ACHN (cell line): ENCODE results near the gene ARAF.

Experiments used
- DNase-seq: peaks from one replicate; pipeline ENCODE4 v3.0.0-alpha.2; 2015
- in situ Hi-C: cut with HindIII; loops from 2 replicates; pipeline ENCODE4 v1.10.0; 2017; ENCODE audit warnings: low sequenced_read_pairs, low pct_ligation_motif_present, low pct_unique_long_range_greater_than_20kb

The ARAF gene

DNA sequence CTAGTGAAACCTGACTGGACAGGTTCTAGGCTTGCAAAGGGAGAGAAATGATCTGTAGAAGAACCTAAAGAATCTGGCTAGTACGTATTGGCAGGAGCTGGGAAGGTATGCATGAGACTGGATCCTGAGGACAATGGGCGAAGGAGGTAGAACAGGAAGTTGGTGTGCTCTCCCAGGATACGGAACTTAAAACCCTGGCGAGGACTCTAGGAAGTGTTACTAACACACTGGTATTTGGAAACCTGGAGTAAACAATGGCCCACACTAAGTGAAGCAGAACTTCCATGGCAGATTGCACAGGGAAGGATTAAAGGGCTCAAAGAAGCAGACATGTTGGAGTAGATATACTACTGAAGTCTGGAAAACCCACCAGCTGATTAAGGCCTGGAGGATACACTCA is 49.5 kb downstream of the ARAF start:
- in situ Hi-C loops, result no loop called here
- no peak for DNase-seq

DNA sequence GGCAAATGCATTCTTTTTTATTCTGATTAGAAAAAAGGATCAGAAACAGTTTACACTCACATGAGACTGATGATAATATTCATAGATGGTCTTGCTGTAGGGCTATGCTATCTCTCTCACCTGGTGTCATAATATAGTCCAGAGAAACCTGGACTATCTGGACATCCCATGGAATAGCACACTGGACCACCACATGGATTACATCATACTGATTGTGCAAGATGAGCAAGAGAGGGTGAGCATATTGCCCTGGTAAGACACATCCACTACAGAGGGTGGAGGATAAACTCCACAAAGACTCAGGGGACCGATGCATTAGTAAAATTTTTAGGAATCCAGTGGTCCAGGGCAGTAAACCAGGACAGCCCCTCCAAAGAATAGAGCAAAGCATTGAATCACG is 50.5 kb downstream of the ARAF start:
- no peak for DNase-seq
- in situ Hi-C loops, result no loop called here

DNA sequence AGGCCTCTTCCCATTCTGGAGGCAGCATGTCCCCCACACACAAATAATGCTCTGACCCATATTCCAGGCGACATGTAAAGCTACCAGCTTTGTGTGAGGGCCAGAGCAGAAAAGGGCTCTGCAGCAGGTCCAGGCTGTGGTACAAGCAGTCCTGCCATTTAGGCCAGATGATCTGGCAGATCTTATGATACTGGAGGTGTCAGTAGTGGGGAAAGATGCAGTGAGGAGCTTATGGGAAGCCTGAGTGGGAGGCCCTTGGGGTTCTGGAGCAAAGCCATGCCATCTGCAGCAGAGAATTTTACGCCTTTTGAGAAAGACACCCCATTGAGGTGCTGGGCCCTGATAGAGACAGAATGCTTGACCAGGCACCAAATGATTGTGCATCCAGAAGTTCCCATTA is 50.9 kb downstream of the ARAF start:
- DNase-seq, result no peak
- in situ Hi-C loops, result no loop called here

DNA sequence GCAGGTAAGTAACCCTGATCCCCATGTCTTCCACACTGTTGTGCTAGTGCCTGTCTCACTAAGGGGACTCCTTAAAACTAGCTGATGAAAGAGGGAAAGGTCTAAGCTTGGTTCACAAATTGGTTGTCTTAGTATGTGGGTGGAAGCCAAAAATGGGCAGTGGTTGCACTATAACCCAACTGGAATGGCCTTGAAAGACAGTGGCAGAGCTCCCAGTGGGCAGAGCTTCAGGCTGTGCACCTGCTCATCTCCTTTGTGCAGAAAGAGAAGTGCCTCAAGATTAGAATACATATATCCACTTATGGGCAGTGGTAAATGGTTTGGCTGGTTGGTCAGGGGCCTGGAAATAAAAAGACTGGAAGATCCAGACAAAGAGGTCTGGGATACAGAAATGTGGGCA is 51.4 kb downstream of the ARAF start:
- in situ Hi-C loops, result no loop called here
- no peak for DNase-seq

DNA sequence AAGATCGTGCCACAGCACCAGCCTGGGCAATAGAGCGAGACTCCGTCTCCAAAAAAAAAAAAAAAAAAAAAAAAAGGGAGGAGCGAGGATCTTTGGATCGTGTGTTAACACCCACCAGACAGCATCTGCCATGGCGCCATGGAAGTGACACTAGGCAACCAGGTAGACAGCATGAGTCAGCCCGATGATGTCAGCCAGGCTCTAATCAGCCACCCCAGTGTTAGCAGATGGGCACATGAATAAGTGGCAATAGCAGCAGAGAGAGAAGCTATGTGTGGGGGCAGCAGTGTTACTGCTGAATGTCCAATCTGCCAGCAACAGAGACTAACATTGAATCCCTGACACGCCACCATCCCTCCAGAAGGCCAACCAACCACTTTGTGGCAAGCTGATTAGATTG is 52.1 kb downstream of the ARAF start:
- in situ Hi-C loops, result no loop called here
- no peak for DNase-seq

DNA sequence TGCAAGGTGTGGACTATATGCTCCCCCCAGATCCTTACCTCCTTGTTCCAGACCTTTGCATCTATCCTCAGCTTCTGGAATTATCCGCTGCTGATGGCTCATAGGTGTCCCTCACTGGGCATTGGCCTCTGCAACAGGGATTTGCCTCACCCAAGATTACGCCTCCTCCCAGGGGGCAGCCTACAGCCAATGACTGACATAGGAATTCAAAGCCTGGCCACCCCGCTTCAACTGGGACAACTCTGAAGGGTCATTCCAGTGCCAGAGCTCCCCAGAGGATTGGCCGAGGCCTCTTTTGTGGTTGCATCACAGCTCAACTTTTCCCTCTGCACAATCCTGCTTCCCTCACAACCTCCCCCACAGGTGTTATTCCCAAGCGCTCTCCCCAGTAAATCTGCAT is 53.6 kb downstream of the ARAF start:
- in situ Hi-C loops, result no loop called here
- DNase-seq, result no peak

DNA sequence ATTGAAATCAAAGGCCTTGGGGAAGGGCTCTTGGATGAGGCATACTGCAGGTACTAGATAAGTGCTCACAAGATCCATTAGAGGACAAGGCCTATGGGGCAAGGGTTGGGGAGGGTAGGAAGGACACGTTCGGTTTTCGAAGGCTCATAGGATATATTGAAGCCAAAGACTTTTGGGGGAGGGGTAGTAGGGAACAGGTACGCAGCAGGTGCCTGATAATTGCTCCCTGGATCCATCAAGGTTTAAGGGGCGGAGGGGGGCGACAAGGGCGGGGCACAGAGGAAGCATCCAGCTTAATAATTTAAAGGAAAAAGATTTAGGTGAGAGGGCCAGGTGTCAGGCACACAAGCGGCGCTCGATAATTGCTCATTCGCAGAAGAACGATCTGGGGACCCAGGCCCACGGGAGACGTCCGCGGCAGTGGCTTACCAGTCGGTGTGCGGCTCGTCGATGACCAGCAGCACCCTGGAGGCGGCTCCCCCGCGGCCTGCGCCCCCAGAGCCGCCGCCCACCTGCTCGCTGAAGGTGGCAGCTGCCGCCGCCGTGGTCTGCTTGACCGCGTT is 58.0 kb downstream of the ARAF start:
- no peak for DNase-seq
- in situ Hi-C loops, result no loop called here

DNA sequence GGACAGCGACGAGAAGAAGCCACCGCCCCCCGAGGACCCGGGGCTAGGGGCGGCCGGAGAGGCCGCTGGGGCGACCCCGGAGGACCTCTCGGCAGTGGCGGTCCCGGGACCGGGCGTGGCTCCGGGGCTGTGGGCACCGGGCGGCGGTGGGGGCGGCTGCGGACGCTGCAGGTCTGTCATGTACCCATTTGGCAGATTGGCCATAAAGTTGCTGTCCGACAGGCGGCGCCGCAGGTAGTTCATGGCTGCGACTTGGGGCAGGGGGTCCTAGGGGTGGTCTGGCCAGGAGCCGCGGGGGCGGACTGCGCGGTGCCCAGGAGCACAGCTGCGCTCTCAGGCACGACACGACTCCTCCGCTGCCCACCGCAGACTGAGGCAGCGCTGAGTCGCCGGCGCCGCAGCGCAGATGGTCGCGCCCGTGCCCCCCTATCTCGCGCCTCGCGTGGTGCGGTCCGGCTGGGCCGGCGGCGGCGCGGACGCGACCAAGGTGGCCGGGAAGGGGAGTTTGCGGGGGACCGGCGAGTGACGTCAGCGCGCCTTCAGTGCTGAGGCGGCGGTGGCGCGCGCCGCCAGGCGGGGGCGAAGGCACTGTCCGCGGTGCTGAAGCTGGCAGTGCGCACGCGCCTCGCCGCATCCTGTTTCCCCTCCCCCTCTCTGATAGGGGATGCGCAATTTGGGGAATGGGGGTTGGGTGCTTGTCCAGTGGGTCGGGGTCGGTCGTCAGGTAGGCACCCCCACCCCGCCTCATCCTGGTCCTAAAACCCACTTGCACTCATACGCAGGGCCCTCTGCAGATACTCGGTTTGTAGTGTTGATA is 58.7 kb downstream of the ARAF start, which contains the start of gene SYN1:
SYN1 (minus strand) TSS at position 372 of the 817 bp plus-strand sequence; CDS start at position 243, 129 bp downstream.
- DNase-seq, result peak; percentile 67
- in situ Hi-C loops, result no loop called here

DNA sequence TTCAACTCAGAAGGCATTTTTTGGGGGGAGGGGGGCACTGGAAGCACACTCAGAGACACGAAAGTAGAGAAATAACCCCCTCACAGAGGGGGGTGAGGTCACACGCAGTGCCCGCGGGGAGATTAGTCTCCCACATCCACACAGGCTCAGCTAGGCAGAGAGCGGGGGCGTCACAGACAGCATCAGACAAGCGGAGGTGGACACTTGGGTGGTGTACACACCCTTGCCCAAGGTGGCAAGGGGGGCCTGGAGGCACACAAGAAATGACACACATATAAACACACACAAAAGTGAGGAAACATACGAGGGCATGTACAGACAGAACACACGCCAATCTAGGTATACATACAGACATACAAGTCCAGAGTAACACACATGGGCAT is 59.3 kb downstream of the ARAF start:
- in situ Hi-C loops, result no loop called here
- DNase-seq, result no peak
